Large intestine (tissue), 3 donors: ENCODE measurements around the gene PPP1R16B. TPM values are rescaled to one million over a fixed set of nuclear protein-coding genes. Genes with fewer than 3 reads are reported as not detected.

Experiments
- DNase-seq, 2 donors: peaks; one replicate each; pipeline versions ENCODE4 v3.0.0 to v3.0.0-alpha.2; 2013
- H3K27ac ChIP-seq: one replicate; pipeline ENCODE4 v1.5.1; 2013; ENCODE audit warnings: low read length
- H3K27me3 ChIP-seq: 2 replicates; pipeline ENCODE4 v1.6.1; 2013; ENCODE audit warnings: low read length; ENCODE audit not compliant: control insufficient read depth, insufficient read depth
- H3K36me3 ChIP-seq: 2 replicates; pipeline ENCODE4 v1.6.1; 2013; ENCODE audit warnings: low read length; ENCODE audit not compliant: control insufficient read depth, insufficient read depth
- H3K4me1 ChIP-seq: one replicate; pipeline ENCODE4 v1.6.1; 2013; ENCODE audit warnings: low read length; ENCODE audit not compliant: control insufficient read depth, insufficient read depth
- H3K4me3 ChIP-seq: one replicate; pipeline ENCODE4 v1.5.1; 2013; ENCODE audit warnings: low read length
- H3K9me3 ChIP-seq: one replicate; pipeline ENCODE4 v1.6.1; 2013; ENCODE audit warnings: mild to moderate bottlenecking, low read depth, low read length, moderate library complexity; ENCODE audit not compliant: control insufficient read depth
- WGBS: methylation state at CpG from one replicate; pipeline ENCODE4 v1.1.5; 2013; ENCODE audit warnings: low lambda C conversion rate; ENCODE audit not compliant: insufficient coverage; 5-methylcytosine and 5-hydroxymethylcytosine counted together
- polyA plus RNA-seq: library from polyadenylated mRNA; unstranded; fragments of 120-200 nt; gene quantifications from one replicate; pipeline ENCODE4 v1.2.1, GENCODE V29; 2013

The PPP1R16B gene
- polyA plus RNA-seq, 1 donor: 3.5 TPM

GRCh38 chr20:38827770-38828281, 22.3 kb downstream of the PPP1R16B start:
- 100% methylated on average over 1 of the region's 7 CpGs for WGBS
- no peak overlapping the region for H3K27ac ChIP-seq

DNA sequence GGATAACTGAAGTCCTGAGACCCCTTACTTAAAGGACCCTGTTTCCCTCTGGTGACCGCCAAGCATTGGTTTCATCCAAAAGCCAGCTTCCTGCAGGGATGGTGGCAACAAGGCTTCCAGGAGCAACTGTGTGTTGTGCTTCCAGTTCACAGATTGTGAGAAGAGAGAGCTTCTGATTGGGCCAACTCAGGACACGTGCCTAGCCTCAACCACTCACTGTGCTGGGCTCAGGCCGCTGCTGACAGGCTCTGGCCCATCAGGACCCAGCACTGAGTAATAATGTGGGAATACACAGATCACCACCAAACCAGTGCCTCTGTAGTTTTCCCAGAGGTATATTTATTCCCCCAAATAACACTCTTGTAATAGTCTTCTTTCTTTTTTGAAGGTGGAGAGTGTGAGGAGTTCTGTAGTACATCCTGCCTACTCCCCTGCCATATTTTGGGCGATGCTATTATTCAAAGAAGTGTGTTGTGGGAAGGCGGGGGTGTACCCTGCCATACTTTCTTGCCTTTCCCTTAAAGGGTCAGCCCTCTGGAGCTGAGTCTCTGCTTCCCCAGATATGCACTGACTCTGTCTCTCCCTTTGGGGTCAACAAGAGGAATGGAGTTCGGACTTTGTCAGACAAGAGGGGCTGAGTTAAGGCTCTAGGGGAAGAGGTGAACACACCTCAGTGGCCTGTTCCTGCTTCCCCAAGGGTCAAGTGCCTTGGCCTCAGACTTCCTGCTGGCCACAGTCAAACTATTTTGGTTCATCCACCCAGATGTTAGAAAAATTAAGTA, 23.2 kb downstream of the PPP1R16B start:
- Histone ChIP-seq H3K4me3 (no peak overlapping the region), H3K27ac (no peak overlapping the region), H3K27me3 (peaks cover 3% of the 10 kb centered on the region), H3K9me3 (no peaks in the 10 kb centered on the region), H3K4me1 (no peaks in the 10 kb centered on the region), H3K36me3 (no peaks in the 10 kb centered on the region)
- no CpG with 5 or more reads among the region's 6 CpGs for WGBS
- no peak for DNase-seq

More at GRCh38 chr20:38827770-38828281, 22.3 kb downstream of the PPP1R16B start:
- H3K4me3 ChIP-seq: no peak overlapping the region
- no peaks in the 10 kb centered on the region for H3K36me3 ChIP-seq
- H3K9me3 ChIP-seq: no peaks in the 10 kb centered on the region
- H3K4me1 ChIP-seq: no peaks in the 10 kb centered on the region
- no peak for DNase-seq
- peaks cover 3% of the 10 kb centered on the region for H3K27me3 ChIP-seq

- H3K27ac ChIP-seq: no peak overlapping the region
- H3K4me1 ChIP-seq: no peaks in the 10 kb centered on the region
- H3K27me3 ChIP-seq: peaks cover 1% of the 10 kb centered on the region
- no peak overlapping the region for H3K4me3 ChIP-seq
- WGBS: no CpG with 5 or more reads among the region's 7 CpGs
- no peaks in the 10 kb centered on the region for H3K9me3 ChIP-seq
- DNase-seq: no peak
- H3K36me3 ChIP-seq: no peaks in the 10 kb centered on the region
Measured at GRCh38 chr20:38829296-38829875, 23.9 kb downstream of the PPP1R16B start.

GRCh38 chr20:38830356-38830755, 24.9 kb downstream of the PPP1R16B start:
- no peak overlapping the region for H3K27ac ChIP-seq

GRCh38 chr20:38831049-38831691, 25.7 kb downstream of the PPP1R16B start:
- Histone ChIP-seq H3K36me3 (no peaks in the 10 kb centered on the region), H3K27me3 (no peaks in the 10 kb centered on the region), H3K27ac (no peak overlapping the region), H3K4me3 (no peak overlapping the region), H3K4me1 (no peaks in the 10 kb centered on the region), H3K9me3 (no peaks in the 10 kb centered on the region)
- WGBS: no CpG with 5 or more reads among the region's 11 CpGs
- no peak for DNase-seq

More at GRCh38 chr20:38830356-38830755, 24.9 kb downstream of the PPP1R16B start:
- WGBS: 100% methylated on average over 1 of the region's 1 CpG
- no peaks in the 10 kb centered on the region for H3K36me3 ChIP-seq
- no peaks in the 10 kb centered on the region for H3K4me1 ChIP-seq
- H3K27me3 ChIP-seq: no peaks in the 10 kb centered on the region
- H3K4me3 ChIP-seq: no peak overlapping the region
- DNase-seq: no peak
- H3K9me3 ChIP-seq: no peaks in the 10 kb centered on the region

GRCh38 chr20:38831995-38832620, 26.6 kb downstream of the PPP1R16B start:
- Histone ChIP-seq H3K9me3 (no peaks in the 10 kb centered on the region), H3K27ac (no peak overlapping the region), H3K36me3 (no peaks in the 10 kb centered on the region), H3K4me3 (no peak overlapping the region), H3K27me3 (no peaks in the 10 kb centered on the region), H3K4me1 (no peaks in the 10 kb centered on the region)
- DNase-seq: no peak
- WGBS: no CpG with 5 or more reads among the region's 8 CpGs

- Histone ChIP-seq H3K4me1 (no peaks in the 10 kb centered on the region), H3K27me3 (peaks cover 3% of the 10 kb centered on the region), H3K27ac (no peak overlapping the region), H3K4me3 (no peak overlapping the region), H3K9me3 (no peaks in the 10 kb centered on the region), H3K36me3 (no peaks in the 10 kb centered on the region)
- no CpG with 5 or more reads among the region's 5 CpGs for WGBS
- DNase-seq: no peak
Measured at GRCh38 chr20:38833154-38833856, 27.8 kb downstream of the PPP1R16B start.

DNA sequence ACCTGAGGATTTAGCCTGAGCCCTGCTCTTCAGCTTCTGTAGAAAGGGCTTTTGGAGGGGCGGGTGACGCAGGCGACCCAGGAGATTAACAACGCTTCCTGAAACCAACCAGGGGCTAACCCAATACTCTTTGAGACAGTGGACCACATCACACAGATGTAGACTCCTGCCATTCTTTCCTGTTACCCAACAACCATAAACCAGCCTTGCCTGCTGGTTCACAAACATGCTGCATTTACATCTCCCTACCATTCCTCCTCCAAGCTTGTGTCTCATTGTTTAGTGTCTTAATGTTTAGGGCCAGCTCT, 28.3 kb downstream of the PPP1R16B start:
- Histone ChIP-seq H3K4me3 (no peak overlapping the region), H3K9me3 (no peaks in the 10 kb centered on the region), H3K4me1 (no peaks in the 10 kb centered on the region), H3K36me3 (no peaks in the 10 kb centered on the region), H3K27ac (no peak overlapping the region), H3K27me3 (peaks cover 3% of the 10 kb centered on the region)
- no peak for DNase-seq
- WGBS: no CpG with 5 or more reads among the region's 4 CpGs

GRCh38 chr20:38834868-38835267, 29.4 kb downstream of the PPP1R16B start:
- H3K27me3 ChIP-seq: peaks cover 3% of the 10 kb centered on the region
- H3K27ac ChIP-seq: no peak overlapping the region
- no peaks in the 10 kb centered on the region for H3K4me1 ChIP-seq
- DNase-seq: no peak
- H3K4me3 ChIP-seq: no peak overlapping the region
- H3K9me3 ChIP-seq: no peaks in the 10 kb centered on the region
- H3K36me3 ChIP-seq: no peaks in the 10 kb centered on the region

DNA sequence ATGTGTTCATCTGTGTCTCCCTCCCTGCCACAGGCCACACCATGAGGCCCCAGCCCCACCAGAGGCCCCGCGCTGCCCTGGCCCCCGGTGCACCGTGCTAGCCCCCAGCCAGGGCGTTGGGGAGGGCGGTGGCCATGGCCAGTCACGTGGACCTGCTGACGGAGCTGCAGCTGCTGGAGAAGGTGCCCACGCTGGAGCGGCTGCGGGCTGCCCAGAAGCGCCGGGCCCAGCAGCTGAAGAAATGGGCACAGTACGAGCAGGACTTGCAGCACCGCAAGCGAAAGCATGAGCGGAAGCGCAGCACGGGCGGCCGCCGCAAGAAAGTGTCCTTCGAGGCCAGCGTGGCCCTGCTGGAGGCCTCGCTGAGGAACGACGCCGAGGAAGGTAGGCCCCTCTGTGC, 30.3 kb downstream of the PPP1R16B start:
- H3K27me3 ChIP-seq: peaks cover 3% of the 10 kb centered on the region
- no peak overlapping the region for H3K4me3 ChIP-seq
- no peak overlapping the region for H3K27ac ChIP-seq
- WGBS: no CpG with 5 or more reads among the region's 28 CpGs
- H3K36me3 ChIP-seq: no peaks in the 10 kb centered on the region
- no peak for DNase-seq
- no peaks in the 10 kb centered on the region for H3K9me3 ChIP-seq
- H3K4me1 ChIP-seq: no peaks in the 10 kb centered on the region
